ENCODE data around the gene SLC8B1. TPM values are rescaled to one million over a fixed set of nuclear protein-coding genes. Genes with fewer than 3 reads are reported as not detected.

SLC8B1 gene
- total RNA-seq, 1 experiment from 2014 or later, result 19.2 TPM

- in situ Hi-C loops (cut with HindIII; ENCODE audit: low sequenced_read_pairs), result no loop called here
- DNase-seq (ENCODE audit: low spot score), result no peak
Measured at GRCh38 chr12:113278633-113279032, 56.3 kb downstream of the SLC8B1 start.

- in situ Hi-C loops (cut with HindIII; ENCODE audit: low sequenced_read_pairs), result no loop called here
- DNase-seq (ENCODE audit: low spot score), result no peak
Measured at GRCh38 chr12:113278141-113278540, 56.8 kb downstream of the SLC8B1 start.

- no peak for DNase-seq (ENCODE audit: low spot score)
- in situ Hi-C loops (cut with HindIII; ENCODE audit: low sequenced_read_pairs), result no loop called here
Measured at GRCh38 chr12:113277511-113277910, 57.4 kb downstream of the SLC8B1 start.

GRCh38 chr12:113276946-113277500, 57.9 kb downstream of the SLC8B1 start:
- in situ Hi-C loops (cut with HindIII; ENCODE audit: low sequenced_read_pairs), result no loop called here

GRCh38 chr12:113276306-113276705, 58.6 kb downstream of the SLC8B1 start:
- no peak for DNase-seq (ENCODE audit: low spot score)

More at GRCh38 chr12:113276946-113277500, 57.9 kb downstream of the SLC8B1 start:
- no peak for DNase-seq (ENCODE audit: low spot score)

GRCh38 chr12:113274848-113275247, 60.1 kb downstream of the SLC8B1 start:
- in situ Hi-C loops (cut with HindIII; ENCODE audit: low sequenced_read_pairs), result no loop called here

More at GRCh38 chr12:113276306-113276705, 58.6 kb downstream of the SLC8B1 start:
- in situ Hi-C loops (cut with HindIII; ENCODE audit: low sequenced_read_pairs), result no loop called here

GRCh38 chr12:113273053-113273725, 61.7 kb downstream of the SLC8B1 start:
- in situ Hi-C loops (cut with HindIII; ENCODE audit: low sequenced_read_pairs), result no loop called here
- peak; percentile 61 for DNase-seq (ENCODE audit: low spot score)

More at GRCh38 chr12:113274848-113275247, 60.1 kb downstream of the SLC8B1 start:
- no peak for DNase-seq (ENCODE audit: low spot score)

GRCh38 chr12:113271853-113272561, 62.9 kb downstream of the SLC8B1 start:
- in situ Hi-C loops (cut with HindIII; ENCODE audit: low sequenced_read_pairs), result no loop called here
- DNase-seq (ENCODE audit: low spot score), result peak; percentile 65

GRCh38 chr12:113271466-113271852, 63.5 kb downstream of the SLC8B1 start:
- in situ Hi-C loops (cut with HindIII; ENCODE audit: low sequenced_read_pairs), result no loop called here
- DNase-seq (ENCODE audit: low spot score), result no peak

GRCh38 chr12:113270709-113271009, 64.2 kb downstream of the SLC8B1 start:
- in situ Hi-C loops (cut with HindIII; ENCODE audit: low sequenced_read_pairs), result no loop called here
- no peak for DNase-seq (ENCODE audit: low spot score)

GRCh38 chr12:113269257-113269943, 65.5 kb downstream of the SLC8B1 start:
- DNase-seq (ENCODE audit: low spot score), result no peak
- in situ Hi-C loops (cut with HindIII; ENCODE audit: low sequenced_read_pairs), result no loop called here

- in situ Hi-C loops (cut with HindIII; ENCODE audit: low sequenced_read_pairs), result no loop called here
- DNase-seq (ENCODE audit: low spot score), result no peak
Measured at GRCh38 chr12:113268621-113269020, 66.3 kb downstream of the SLC8B1 start.

GRCh38 chr12:113268136-113268535, 66.8 kb downstream of the SLC8B1 start:
- in situ Hi-C loops (cut with HindIII; ENCODE audit: low sequenced_read_pairs), result no loop called here
- DNase-seq (ENCODE audit: low spot score), result no peak

- in situ Hi-C loops (cut with HindIII; ENCODE audit: low sequenced_read_pairs), result no loop called here
- DNase-seq (ENCODE audit: low spot score), result no peak
Measured at GRCh38 chr12:113267621-113268020, 67.3 kb downstream of the SLC8B1 start.

- in situ Hi-C loops (cut with HindIII; ENCODE audit: low sequenced_read_pairs), result no loop called here
- no peak for DNase-seq (ENCODE audit: low spot score)
Measured at GRCh38 chr12:113266106-113266895, 68.6 kb downstream of the SLC8B1 start.

GRCh38 chr12:113263431-113263963, 71.4 kb downstream of the SLC8B1 start:
- in situ Hi-C loops (cut with HindIII; ENCODE audit: low sequenced_read_pairs), result no loop called here
- no peak for DNase-seq (ENCODE audit: low spot score)

GRCh38 chr12:113262710-113263109, 72.2 kb downstream of the SLC8B1 start:
- DNase-seq (ENCODE audit: low spot score), result no peak
- in situ Hi-C loops (cut with HindIII; ENCODE audit: low sequenced_read_pairs), result no loop called here

GRCh38 chr12:113261847-113262470, 73.0 kb downstream of the SLC8B1 start:
- in situ Hi-C loops (cut with HindIII; ENCODE audit: low sequenced_read_pairs), result no loop called here
- DNase-seq (ENCODE audit: low spot score), result no peak
